CD14-positive monocyte (primary cell): Measurements from ENCODE around the gene KCNMA1. TPM values are rescaled to one million over a fixed set of nuclear protein-coding genes. Genes with fewer than 3 reads are reported as not detected.

Experiments used
- DNase-seq, 3 donors: peaks; one replicate each; pipeline ENCODE4 v3.0.0-alpha.2; 2011 to 2022
- H2AFZ ChIP-seq: 2 replicates; pipeline ENCODE4 v1.6.0; 2012; ENCODE audit warnings: mild to moderate bottlenecking, low read depth, low read length, inconsistent platforms; ENCODE audit not compliant: insufficient read depth, poor library complexity, severe bottlenecking
- H3K27ac ChIP-seq, 2 donors: 1 replicate in 1 of 2; 2 replicates in 1 of 2; pipeline ENCODE4 v1.5.1; 2012 to 2013; ENCODE audit warnings: low read length in 2 of 2, control low read depth in 1 of 2, inconsistent platforms in 1 of 2, low read depth in 1 of 2, mild to moderate bottlenecking in 1 of 2
- H3K27me3 ChIP-seq, 2 donors: one replicate each; pipeline versions ENCODE4 v1.6.0 to v1.6.1; 2011 to 2013; ENCODE audit warnings: low read length in 2 of 2; ENCODE audit not compliant: control insufficient read depth in 2 of 2, insufficient read depth in 2 of 2
- H3K36me3 ChIP-seq, 2 donors: replicated peaks in 1 of 2; 1 replicate in 1 of 2; 2 replicates in 1 of 2; pipeline versions ENCODE4 v1.5.1 to v1.6.1; 2012 to 2013; ENCODE audit warnings: low read length in 2 of 2, control low read depth in 1 of 2, inconsistent platforms in 1 of 2, mild to moderate bottlenecking in 1 of 2; ENCODE audit not compliant: insufficient read depth in 2 of 2, control insufficient read depth in 1 of 2
- H3K4me1 ChIP-seq, 2 donors: 1 replicate in 1 of 2; 2 replicates in 1 of 2; pipeline versions ENCODE4 v1.5.1 to v1.6.1; 2012 to 2013; ENCODE audit warnings: low read length in 2 of 2, control low read depth in 1 of 2, inconsistent platforms in 1 of 2, mild to moderate bottlenecking in 1 of 2, moderate library complexity in 1 of 2; ENCODE audit not compliant: insufficient read depth in 2 of 2, control insufficient read depth in 1 of 2
- H3K4me2 ChIP-seq: replicated peaks from 2 replicates; pipeline ENCODE3; 2012; ENCODE audit warnings: low read length, moderate library complexity, mild to moderate bottlenecking; ENCODE audit not compliant: poor library complexity, severe bottlenecking; ENCODE audit errors: extremely low read depth
- H3K4me3 ChIP-seq, 3 experiments: fragments of 200-600 bp in 1 of 3; sonication (generic) in 1 of 3; replicated peaks in 1 of 3; 1 replicate in 2 of 3; 2 replicates in 1 of 3; pipeline ENCODE4 v1.5.1; 2011 to 2013; ENCODE audit warnings: low read length in 3 of 3, mild to moderate bottlenecking in 3 of 3, control low read depth in 2 of 3, low read depth in 2 of 3, inconsistent platforms in 1 of 3, moderate library complexity in 1 of 3
- H3K79me2 ChIP-seq: 2 replicates; pipeline ENCODE4 v1.6.0; 2012; ENCODE audit warnings: mild to moderate bottlenecking, control low read depth, inconsistent platforms, low read length, moderate library complexity; ENCODE audit not compliant: insufficient read depth
- H3K9ac ChIP-seq: 2 replicates; pipeline ENCODE4 v1.6.0; 2017; ENCODE audit warnings: low read length, mild to moderate bottlenecking; ENCODE audit not compliant: insufficient read depth, poor library complexity, severe bottlenecking
- H3K9me3 ChIP-seq, 2 donors: replicated peaks in 1 of 2; 1 replicate in 1 of 2; 2 replicates in 1 of 2; pipeline versions ENCODE4 v1.5.1 to v1.6.1; 2012 to 2013; ENCODE audit warnings: low read length in 2 of 2, control low read depth in 1 of 2; ENCODE audit not compliant: control insufficient read depth in 1 of 2, insufficient read depth in 1 of 2
- H4K20me1 ChIP-seq: 2 replicates; pipeline ENCODE4 v1.6.0; 2012; ENCODE audit warnings: mild to moderate bottlenecking, low read length, control low read depth, moderate library complexity; ENCODE audit not compliant: insufficient read depth
- H3K27ac Mint-ChIP-seq, 7 donors: one replicate each; pipeline ENCODE4 v1.8.0; 2020; ENCODE audit warnings: mild to moderate bottlenecking in 7 of 7, mixed read lengths in 7 of 7, moderate library complexity in 6 of 7, inconsistent platforms in 2 of 7
- H3K27me3 Mint-ChIP-seq, 3 donors: one replicate each; pipeline ENCODE4 v1.8.0; 2021 to 2022; ENCODE audit warnings: low read depth in 3 of 3, mild to moderate bottlenecking in 3 of 3, mixed read lengths in 3 of 3, moderate library complexity in 3 of 3, inconsistent platforms in 1 of 3
- H3K36me3 Mint-ChIP-seq, 2 donors: one replicate each; pipeline ENCODE4 v1.8.0; 2020; ENCODE audit warnings: mixed read lengths in 2 of 2, inconsistent platforms in 1 of 2, mild to moderate bottlenecking in 1 of 2
- H3K4me1 Mint-ChIP-seq: one replicate; pipeline ENCODE4 v1.8.0; 2020; ENCODE audit warnings: mild to moderate bottlenecking, mixed read lengths
- H3K4me3 Mint-ChIP-seq, 2 donors: one replicate each; pipeline ENCODE4 v1.8.0; 2020; ENCODE audit warnings: mild to moderate bottlenecking in 2 of 2, mixed read lengths in 2 of 2, moderate library complexity in 1 of 2
- H3K9me3 Mint-ChIP-seq, 7 donors: one replicate each; pipeline ENCODE4 v1.8.0; 2020 to 2022; ENCODE audit warnings: mixed read lengths in 7 of 7, mild to moderate bottlenecking in 6 of 7, moderate library complexity in 6 of 7, inconsistent platforms in 2 of 7
- WGBS: methylation state at CpG from one replicate; pipeline ENCODE4 v1.1.5; 2013; ENCODE audit warnings: missing lambda C conversion rate; ENCODE audit not compliant: insufficient coverage; 5-methylcytosine and 5-hydroxymethylcytosine counted together
- intact Hi-C, 2 donors: fragments of 100-400 bp; cut with micrococcal nuclease; formaldehyde crosslinking; loops; one replicate each; pipeline versions ENCODE4 v1.15.0 to v1.15.1; 2023
- polyA plus RNA-seq, 3 donors: library from polyadenylated mRNA; depleted of rRNA in 1 of 3; unstranded in 2 of 3; stranded (reverse) in 1 of 3; fragments of 300-500 nt in 2 of 3; fragments of >200 nt in 1 of 3; fragmentation: Illumina TruSeq in 2 of 3; gene quantifications; 1 replicate in 2 of 3; 2 replicates in 1 of 3; pipeline ENCODE4 v1.2.3, GENCODE V29; 2012 to 2021
- TF ChIP-seq, protein P1 (sequence below): fragments of 200-600 bp; IDR thresholded peaks from one replicate; pipeline ENCODE4 v1.8.0; 2022; ENCODE audit warnings: antibody characterized with exemption, mild to moderate bottlenecking

Gene KCNMA1
- polyA plus RNA-seq, 3 donors = 0.11 to 1.0 TPM; not detected in 1

DNA sequence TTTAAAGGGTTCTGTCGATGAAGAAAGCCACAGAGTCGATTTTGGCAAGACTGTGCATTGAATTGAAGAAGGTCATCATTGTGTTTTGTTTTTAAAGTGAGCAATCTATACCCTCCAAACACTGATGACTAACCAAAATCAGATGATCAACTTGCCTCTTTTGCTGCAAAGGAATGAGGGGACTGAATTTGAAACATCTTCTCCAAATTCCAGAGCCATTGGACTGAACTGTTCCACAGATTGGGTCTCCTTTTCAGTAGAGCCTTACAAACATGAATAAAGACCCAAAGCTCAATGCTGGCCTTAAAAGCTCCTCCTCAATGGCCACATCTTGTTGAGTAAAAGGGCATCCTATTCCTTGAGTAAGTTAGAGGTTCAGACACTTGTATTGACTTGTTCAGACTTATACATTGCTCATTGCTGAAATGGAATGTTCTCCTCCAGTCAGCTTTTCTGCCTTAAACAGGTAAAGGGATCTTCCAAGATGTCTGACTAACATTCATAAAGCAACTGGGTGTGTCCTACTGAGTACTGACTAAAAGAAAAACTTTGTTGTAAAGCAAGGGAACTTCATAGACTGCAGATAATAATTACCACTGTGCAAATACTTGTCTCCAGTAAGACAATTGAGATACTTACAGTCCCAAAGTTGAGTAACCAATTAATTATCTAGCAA, 630.6 kb downstream of the KCNMA1 start:
- Histone ChIP-seq H3K9ac (no peak overlapping the region), H3K79me2 (no peaks in the 10 kb centered on the region), H3K27ac (no peak overlapping the region), H3K4me3 (no peak overlapping the region), H3K4me1 (no peaks in the 10 kb centered on the region), H3K36me3 (no peaks in the 10 kb centered on the region), H3K4me2 (no peak overlapping the region), H3K27me3 (peaks cover 0 to 3% of the 10 kb centered on the region in 2 donors), H3K9me3 (no peaks in the 10 kb centered on the region), H4K20me1 (no peaks in the 10 kb centered on the region), H2AFZ (no peak overlapping the region)
- DNase-seq = no peak
- peaks cover 0 to 6% (median 3%) of the 10 kb centered on the region in 3 donors for H3K27me3 Mint-ChIP-seq
- intact Hi-C loops = no loop called here
- H3K4me1 Mint-ChIP-seq = peaks cover 5% of the 10 kb centered on the region
- no peaks in the 10 kb centered on the region for H3K9me3 Mint-ChIP-seq
- H3K36me3 Mint-ChIP-seq = no peaks in the 10 kb centered on the region
- WGBS = no CpG with 5 or more reads among the region's 2 CpGs
- no peak overlapping the region for H3K27ac Mint-ChIP-seq
- H3K4me3 Mint-ChIP-seq = no peak overlapping the region
- TF ChIP-seq, protein P1, sequence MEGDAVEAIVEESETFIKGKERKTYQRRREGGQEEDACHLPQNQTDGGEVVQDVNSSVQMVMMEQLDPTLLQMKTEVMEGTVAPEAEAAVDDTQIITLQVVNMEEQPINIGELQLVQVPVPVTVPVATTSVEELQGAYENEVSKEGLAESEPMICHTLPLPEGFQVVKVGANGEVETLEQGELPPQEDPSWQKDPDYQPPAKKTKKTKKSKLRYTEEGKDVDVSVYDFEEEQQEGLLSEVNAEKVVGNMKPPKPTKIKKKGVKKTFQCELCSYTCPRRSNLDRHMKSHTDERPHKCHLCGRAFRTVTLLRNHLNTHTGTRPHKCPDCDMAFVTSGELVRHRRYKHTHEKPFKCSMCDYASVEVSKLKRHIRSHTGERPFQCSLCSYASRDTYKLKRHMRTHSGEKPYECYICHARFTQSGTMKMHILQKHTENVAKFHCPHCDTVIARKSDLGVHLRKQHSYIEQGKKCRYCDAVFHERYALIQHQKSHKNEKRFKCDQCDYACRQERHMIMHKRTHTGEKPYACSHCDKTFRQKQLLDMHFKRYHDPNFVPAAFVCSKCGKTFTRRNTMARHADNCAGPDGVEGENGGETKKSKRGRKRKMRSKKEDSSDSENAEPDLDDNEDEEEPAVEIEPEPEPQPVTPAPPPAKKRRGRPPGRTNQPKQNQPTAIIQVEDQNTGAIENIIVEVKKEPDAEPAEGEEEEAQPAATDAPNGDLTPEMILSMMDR = no peak

DNA sequence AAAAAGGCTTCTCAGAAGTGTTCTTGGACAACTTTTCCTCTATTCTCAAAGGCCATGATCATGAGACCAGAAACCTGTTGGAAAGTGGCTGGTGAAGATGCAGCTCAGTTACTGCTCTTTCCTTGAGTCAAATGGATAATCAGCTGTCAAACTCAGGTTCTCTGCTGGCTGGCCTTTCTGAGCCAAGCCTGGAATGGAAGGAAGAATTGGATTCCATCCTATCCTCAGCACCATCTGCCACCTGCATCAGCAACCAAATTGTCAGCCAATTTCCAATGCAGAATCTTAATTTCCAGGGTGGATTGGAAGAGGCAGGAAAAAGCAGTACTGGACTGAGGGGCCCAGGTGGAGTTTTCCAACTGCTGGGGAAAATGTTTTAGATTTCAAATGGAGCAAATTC, 631.7 kb downstream of the KCNMA1 start:
- Mint-ChIP-seq H3K27me3 (peaks cover 0 to 4% (median 2%) of the 10 kb centered on the region in 3 donors), H3K9me3 (no peaks in the 10 kb centered on the region), H3K4me1 (peaks cover 5% of the 10 kb centered on the region), H3K36me3 (no peaks in the 10 kb centered on the region), H3K27ac (no peak overlapping the region), H3K4me3 (no peak overlapping the region)
- H4K20me1 ChIP-seq = no peaks in the 10 kb centered on the region
- H3K36me3 ChIP-seq = no peaks in the 10 kb centered on the region
- no peak for DNase-seq
- intact Hi-C loops = no loop called here
- no peak overlapping the region for H2AFZ ChIP-seq
- no peaks in the 10 kb centered on the region for H3K4me1 ChIP-seq
- no peaks in the 10 kb centered on the region for H3K9me3 ChIP-seq
- no peaks in the 10 kb centered on the region for H3K79me2 ChIP-seq
- H3K27me3 ChIP-seq = peaks cover 0 to 3% of the 10 kb centered on the region in 2 donors
- H3K9ac ChIP-seq = no peak overlapping the region
- no peak overlapping the region for H3K4me2 ChIP-seq
- H3K27ac ChIP-seq = no peak overlapping the region
- H3K4me3 ChIP-seq = no peak overlapping the region
- TF ChIP-seq, protein P1 = no peak
